Myocyte (in vitro differentiated cells): Measurements from ENCODE around the gene ZBTB7C. TPM values are rescaled to one million over a fixed set of nuclear protein-coding genes. Genes with fewer than 3 reads are reported as not detected.

Experiments
- DNase-seq: peaks from one replicate; pipeline ENCODE4 v3.0.0-alpha.2; 2012; ENCODE audit warnings: low read depth
- total RNA-seq: library from RNA; depleted of rRNA; stranded (reverse); fragments of >200 nt; gene quantifications from 2 replicates; pipeline ENCODE4 v1.2.3, GENCODE V29; 2014

Gene ZBTB7C
- total RNA-seq, 1 donor from 2014 or later, result 16.4 TPM

- DNase-seq, result peak; percentile 74
Measured at GRCh38 chr18:48151421-48152065, 257.6 kb downstream of the ZBTB7C start.

- no peak for DNase-seq
Measured at GRCh38 chr18:48149020-48149685, 260.0 kb downstream of the ZBTB7C start.

- DNase-seq, result no peak
Measured at GRCh38 chr18:48142994-48143393, 266.2 kb downstream of the ZBTB7C start.

- no peak for DNase-seq
Measured at GRCh38 chr18:48142353-48142752, 266.8 kb downstream of the ZBTB7C start.

GRCh38 chr18:48140731-48141130, 268.5 kb downstream of the ZBTB7C start:
- DNase-seq, result no peak

GRCh38 chr18:48139431-48140347, 269.5 kb downstream of the ZBTB7C start:
- peak; percentile 82 for DNase-seq

GRCh38 chr18:48138660-48139430, 270.3 kb downstream of the ZBTB7C start:
- no peak for DNase-seq

GRCh38 chr18:48138210-48138609, 271.0 kb downstream of the ZBTB7C start:
- DNase-seq, result peak; percentile 36

- peak; percentile 77 for DNase-seq
Measured at GRCh38 chr18:48137374-48138081, 271.7 kb downstream of the ZBTB7C start.

GRCh38 chr18:48136827-48137373, 272.3 kb downstream of the ZBTB7C start:
- peak; percentile 52 for DNase-seq

GRCh38 chr18:48136051-48136826, 272.9 kb downstream of the ZBTB7C start:
- DNase-seq, result no peak

- no peak for DNase-seq
Measured at GRCh38 chr18:48135436-48135966, 273.7 kb downstream of the ZBTB7C start.

GRCh38 chr18:48134609-48135008, 274.6 kb downstream of the ZBTB7C start:
- no peak for DNase-seq

- DNase-seq, result no peak
Measured at GRCh38 chr18:48133671-48134251, 275.4 kb downstream of the ZBTB7C start.

GRCh38 chr18:48132797-48133655, 276.2 kb downstream of the ZBTB7C start:
- no peak for DNase-seq

- DNase-seq, result no peak
Measured at GRCh38 chr18:48131042-48131441, 278.1 kb downstream of the ZBTB7C start.

- peak; percentile 82 for DNase-seq
Measured at GRCh38 chr18:48129621-48130082, 279.5 kb downstream of the ZBTB7C start.

GRCh38 chr18:48127606-48128005, 281.6 kb downstream of the ZBTB7C start:
- DNase-seq, result no peak
